SK-N-SH treated with all-trans-retinoic acid at 6 μM for 48 hours (cell line): ENCODE data around the gene ODAD2.

ENCODE experiments used
- ARNTL ChIP-seq: fragments of 450-650 bp; formaldehyde crosslinking; IDR thresholded peaks from 2 replicates; pipeline ENCODE4 v1.5.0; 2020; ENCODE audit warnings: low read depth, mild to moderate bottlenecking, moderate library complexity, borderline replicate concordance
- CSDC2 ChIP-seq: fragments of 250-450 bp; sonication (Bioruptor Pico); IDR thresholded peaks from 2 replicates; pipeline ENCODE4 v1.5.0; 2020; ENCODE audit warnings: mild to moderate bottlenecking, moderate library complexity
- ISL1 ChIP-seq: fragments of 250-450 bp; sonication (Bioruptor Pico); IDR thresholded peaks from 2 replicates; pipeline ENCODE4 v2.1.2; 2022; ENCODE audit warnings: mild to moderate bottlenecking, moderate library complexity
- RARB ChIP-seq: fragments of 250-450 bp; sonication (Bioruptor Pico); IDR thresholded peaks from 2 replicates; pipeline ENCODE4 v1.8.0; 2021; ENCODE audit warnings: mild to moderate bottlenecking, moderate library complexity
- TCF4 ChIP-seq: fragments of 250-450 bp; sonication (Bioruptor Pico); IDR thresholded peaks from 2 replicates; pipeline ENCODE4 v1.8.0; 2021; ENCODE audit warnings: mild to moderate bottlenecking, moderate library complexity, borderline replicate concordance
- ZC3H10 ChIP-seq: fragments of 250-450 bp; sonication (Bioruptor Pico); IDR thresholded peaks from 2 replicates; pipeline ENCODE4 v1.5.1; 2021; ENCODE audit warnings: mild to moderate bottlenecking, moderate library complexity
- ZFP30 ChIP-seq: fragments of 450-650 bp; formaldehyde crosslinking; IDR thresholded peaks from 2 replicates; pipeline ENCODE4 v1.5.0; 2022; ENCODE audit warnings: mild to moderate bottlenecking, moderate library complexity
- ZNF8 ChIP-seq: fragments of 450-650 bp; formaldehyde crosslinking; IDR thresholded peaks from 2 replicates; pipeline ENCODE4 v1.5.0; 2020; ENCODE audit warnings: mild to moderate bottlenecking, moderate library complexity
- TF ChIP-seq, protein P1 (sequence below): fragments of 250-450 bp; sonication (Bioruptor Pico); IDR thresholded peaks from 2 replicates; pipeline ENCODE4 v1.5.1; 2021; ENCODE audit warnings: mild to moderate bottlenecking, moderate library complexity
- TF ChIP-seq, protein P2 (sequence below): fragments of 250-450 bp; sonication (Bioruptor Pico); IDR thresholded peaks from 2 replicates; pipeline ENCODE4 v1.5.1; 2020; ENCODE audit warnings: low read depth, mild to moderate bottlenecking, moderate library complexity
- TF ChIP-seq, protein P3 (sequence below): fragments of 250-450 bp; sonication (Bioruptor Pico); IDR thresholded peaks from 2 replicates; pipeline ENCODE4 v1.8.0; 2020; ENCODE audit warnings: mild to moderate bottlenecking, moderate library complexity, borderline replicate concordance
- TF ChIP-seq, protein P4 (sequence below): fragments of 250-450 bp; sonication (Bioruptor Pico); IDR thresholded peaks from 2 replicates; pipeline ENCODE4 v1.5.0; 2020; ENCODE audit warnings: mild to moderate bottlenecking, moderate library complexity

DNA sequence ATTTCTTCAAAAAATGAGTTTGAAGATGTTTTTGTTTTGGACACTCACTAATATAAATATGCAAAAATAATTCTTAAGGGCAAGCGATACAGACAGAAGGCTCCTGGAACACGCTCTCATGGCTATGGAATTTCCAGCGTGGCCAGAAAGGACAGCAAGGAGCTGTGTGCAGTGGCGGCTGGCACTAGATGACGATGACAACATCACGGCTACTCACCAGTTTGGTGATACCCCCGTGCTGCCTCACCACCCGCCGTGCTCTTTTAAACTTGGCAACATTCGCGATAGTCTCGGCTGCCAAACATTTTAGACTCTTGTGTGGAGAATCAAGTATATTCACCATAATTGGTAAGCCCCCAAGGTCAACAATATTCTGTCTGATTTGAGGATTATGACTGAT lies 54.9 kb downstream of the ODAD2 start:
- TF ChIP-seq, protein P1, sequence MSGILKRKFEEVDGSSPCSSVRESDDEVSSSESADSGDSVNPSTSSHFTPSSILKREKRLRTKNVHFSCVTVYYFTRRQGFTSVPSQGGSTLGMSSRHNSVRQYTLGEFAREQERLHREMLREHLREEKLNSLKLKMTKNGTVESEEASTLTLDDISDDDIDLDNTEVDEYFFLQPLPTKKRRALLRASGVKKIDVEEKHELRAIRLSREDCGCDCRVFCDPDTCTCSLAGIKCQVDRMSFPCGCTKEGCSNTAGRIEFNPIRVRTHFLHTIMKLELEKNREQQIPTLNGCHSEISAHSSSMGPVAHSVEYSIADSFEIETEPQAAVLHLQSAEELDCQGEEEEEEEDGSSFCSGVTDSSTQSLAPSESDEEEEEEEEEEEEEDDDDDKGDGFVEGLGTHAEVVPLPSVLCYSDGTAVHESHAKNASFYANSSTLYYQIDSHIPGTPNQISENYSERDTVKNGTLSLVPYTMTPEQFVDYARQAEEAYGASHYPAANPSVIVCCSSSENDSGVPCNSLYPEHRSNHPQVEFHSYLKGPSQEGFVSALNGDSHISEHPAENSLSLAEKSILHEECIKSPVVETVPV (CRISPR knock-in tag), result no peak
- TF ChIP-seq RARB (CRISPR knock-in tag) (no peak), CSDC2 (no peak), ZNF8 (no peak), TCF4 (CRISPR knock-in tag) (no peak), ISL1 (CRISPR knock-in tag) (no peak), ARNTL (CRISPR knock-in tag) (no peak), ZC3H10 (CRISPR knock-in tag) (no peak), ZFP30 (CRISPR knock-in tag) (no peak)
- TF ChIP-seq, protein P2, sequence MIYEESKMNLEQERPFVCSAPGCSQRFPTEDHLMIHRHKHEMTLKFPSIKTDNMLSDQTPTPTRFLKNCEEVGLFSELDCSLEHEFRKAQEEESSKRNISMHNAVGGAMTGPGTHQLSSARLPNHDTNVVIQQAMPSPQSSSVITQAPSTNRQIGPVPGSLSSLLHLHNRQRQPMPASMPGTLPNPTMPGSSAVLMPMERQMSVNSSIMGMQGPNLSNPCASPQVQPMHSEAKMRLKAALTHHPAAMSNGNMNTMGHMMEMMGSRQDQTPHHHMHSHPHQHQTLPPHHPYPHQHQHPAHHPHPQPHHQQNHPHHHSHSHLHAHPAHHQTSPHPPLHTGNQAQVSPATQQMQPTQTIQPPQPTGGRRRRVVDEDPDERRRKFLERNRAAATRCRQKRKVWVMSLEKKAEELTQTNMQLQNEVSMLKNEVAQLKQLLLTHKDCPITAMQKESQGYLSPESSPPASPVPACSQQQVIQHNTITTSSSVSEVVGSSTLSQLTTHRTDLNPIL (CRISPR knock-in tag), result no peak
- TF ChIP-seq, protein P3, sequence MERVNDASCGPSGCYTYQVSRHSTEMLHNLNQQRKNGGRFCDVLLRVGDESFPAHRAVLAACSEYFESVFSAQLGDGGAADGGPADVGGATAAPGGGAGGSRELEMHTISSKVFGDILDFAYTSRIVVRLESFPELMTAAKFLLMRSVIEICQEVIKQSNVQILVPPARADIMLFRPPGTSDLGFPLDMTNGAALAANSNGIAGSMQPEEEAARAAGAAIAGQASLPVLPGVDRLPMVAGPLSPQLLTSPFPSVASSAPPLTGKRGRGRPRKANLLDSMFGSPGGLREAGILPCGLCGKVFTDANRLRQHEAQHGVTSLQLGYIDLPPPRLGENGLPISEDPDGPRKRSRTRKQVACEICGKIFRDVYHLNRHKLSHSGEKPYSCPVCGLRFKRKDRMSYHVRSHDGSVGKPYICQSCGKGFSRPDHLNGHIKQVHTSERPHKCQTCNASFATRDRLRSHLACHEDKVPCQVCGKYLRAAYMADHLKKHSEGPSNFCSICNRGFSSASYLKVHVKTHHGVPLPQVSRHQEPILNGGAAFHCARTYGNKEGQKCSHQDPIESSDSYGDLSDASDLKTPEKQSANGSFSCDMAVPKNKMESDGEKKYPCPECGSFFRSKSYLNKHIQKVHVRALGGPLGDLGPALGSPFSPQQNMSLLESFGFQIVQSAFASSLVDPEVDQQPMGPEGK, result no peak
- TF ChIP-seq, protein P4, sequence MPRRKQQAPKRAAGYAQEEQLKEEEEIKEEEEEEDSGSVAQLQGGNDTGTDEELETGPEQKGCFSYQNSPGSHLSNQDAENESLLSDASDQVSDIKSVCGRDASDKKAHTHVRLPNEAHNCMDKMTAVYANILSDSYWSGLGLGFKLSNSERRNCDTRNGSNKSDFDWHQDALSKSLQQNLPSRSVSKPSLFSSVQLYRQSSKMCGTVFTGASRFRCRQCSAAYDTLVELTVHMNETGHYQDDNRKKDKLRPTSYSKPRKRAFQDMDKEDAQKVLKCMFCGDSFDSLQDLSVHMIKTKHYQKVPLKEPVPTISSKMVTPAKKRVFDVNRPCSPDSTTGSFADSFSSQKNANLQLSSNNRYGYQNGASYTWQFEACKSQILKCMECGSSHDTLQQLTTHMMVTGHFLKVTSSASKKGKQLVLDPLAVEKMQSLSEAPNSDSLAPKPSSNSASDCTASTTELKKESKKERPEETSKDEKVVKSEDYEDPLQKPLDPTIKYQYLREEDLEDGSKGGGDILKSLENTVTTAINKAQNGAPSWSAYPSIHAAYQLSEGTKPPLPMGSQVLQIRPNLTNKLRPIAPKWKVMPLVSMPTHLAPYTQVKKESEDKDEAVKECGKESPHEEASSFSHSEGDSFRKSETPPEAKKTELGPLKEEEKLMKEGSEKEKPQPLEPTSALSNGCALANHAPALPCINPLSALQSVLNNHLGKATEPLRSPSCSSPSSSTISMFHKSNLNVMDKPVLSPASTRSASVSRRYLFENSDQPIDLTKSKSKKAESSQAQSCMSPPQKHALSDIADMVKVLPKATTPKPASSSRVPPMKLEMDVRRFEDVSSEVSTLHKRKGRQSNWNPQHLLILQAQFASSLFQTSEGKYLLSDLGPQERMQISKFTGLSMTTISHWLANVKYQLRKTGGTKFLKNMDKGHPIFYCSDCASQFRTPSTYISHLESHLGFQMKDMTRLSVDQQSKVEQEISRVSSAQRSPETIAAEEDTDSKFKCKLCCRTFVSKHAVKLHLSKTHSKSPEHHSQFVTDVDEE, result no peak
